Erythroblast (primary cell): ENCODE measurements around the gene AFG1L.

ENCODE experiments used
- GATA1 ChIP-seq: IDR thresholded peaks from 2 replicates; pipeline ENCODE4 v1.6.1; 2011; ENCODE audit warnings: low read depth, mild to moderate bottlenecking, control low read depth, low read length, moderate library complexity
- POLR2A ChIP-seq: IDR thresholded peaks from 2 replicates; pipeline ENCODE4 v1.6.1; 2011; ENCODE audit warnings: mild to moderate bottlenecking, low read length

DNA sequence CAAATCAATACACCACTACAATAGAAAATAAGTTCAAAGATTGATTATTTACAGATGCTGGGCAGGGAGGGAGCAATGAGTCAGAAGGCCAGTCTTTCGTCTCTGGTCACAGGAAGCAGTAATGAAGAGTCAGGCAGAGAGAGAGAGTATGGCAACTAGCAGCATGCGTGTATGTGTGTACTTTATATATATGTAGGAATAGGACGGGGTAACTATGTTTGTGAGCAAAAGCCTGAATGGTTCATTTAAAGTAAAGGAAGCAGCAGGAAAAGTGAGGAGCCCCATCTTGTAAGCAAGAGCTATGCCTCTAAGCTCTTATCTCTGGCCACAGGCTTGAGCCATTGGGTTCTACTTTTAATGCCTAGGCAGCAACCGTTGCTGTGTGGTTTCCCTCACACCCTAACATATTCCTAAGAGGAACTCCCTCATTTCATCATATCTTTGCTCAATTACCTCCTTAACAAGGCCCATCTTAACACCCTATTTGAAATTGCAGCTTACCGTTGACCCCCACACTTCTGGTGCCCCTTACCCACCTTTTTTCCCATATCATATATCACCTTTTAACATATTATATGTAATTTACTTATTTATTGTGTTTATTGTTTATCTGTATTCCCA is 66.6 kb downstream of the AFG1L start:
- TF ChIP-seq POLR2A (no peak), GATA1 (no peak)
